ENCODE data around the gene KSR2.

- TF ChIP-seq CTCF (IDR thresholded peaks at IDR 0.05) (no peak), POLR2AphosphoS5 (IDR thresholded peaks at IDR 0.05; ENCODE audit: low read depth, low read length) (no peak), TCF7L2 (IDR thresholded peaks at IDR 0.05; ENCODE audit: low read depth, low read length) (no peak), REST (IDR thresholded peaks at IDR 0.05; ENCODE audit: insufficient read depth in 1 of 2, low read depth in 2 of 2, low read length in 1 of 2) (no peak)
Measured at GRCh38 chr12:118015944-118016343, 47.2 kb upstream of the KSR2 start.
